Measurements from ENCODE around the gene MGME1. TPM values are rescaled to one million over a fixed set of nuclear protein-coding genes. Genes with fewer than 3 reads are reported as not detected.

MGME1 gene
- total and polyA plus RNA-seq, 2 of the 13 experiments (the other 11 are each of a cell fraction or from before 2014, with no cell fraction given), result 36.7 to 66.6 TPM

DNA sequence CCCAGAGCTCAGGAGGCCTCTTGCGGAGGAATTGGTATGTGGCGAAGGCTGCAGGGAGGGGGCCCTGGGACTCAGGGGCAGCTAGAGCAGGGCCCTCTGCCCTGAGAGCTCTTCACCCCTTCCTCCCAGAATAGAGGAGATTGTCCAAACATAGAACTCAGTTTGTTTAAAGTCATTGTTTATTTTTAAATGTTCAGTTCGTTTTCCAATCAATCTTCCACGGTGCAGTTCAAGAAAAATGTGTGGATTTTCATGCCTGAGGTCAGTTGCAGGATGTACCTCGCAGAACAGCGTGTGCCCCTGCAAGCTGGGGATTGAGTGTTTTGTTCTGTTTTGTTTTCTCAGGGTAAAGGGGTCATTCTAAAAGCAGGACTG, 37.2 kb downstream of the MGME1 start (continued):
- no peak for TF ChIP-seq SKIL (CRISPR knock-in tag; IDR thresholded peaks at IDR 0.05; ENCODE audit: borderline replicate concordance)
- TF ChIP-seq U2AF2 (IDR thresholded peaks at IDR 0.05; ENCODE audit: low read depth, low read length), result no peak
- no peak for TF ChIP-seq ZNF354B (CRISPR knock-in tag; IDR thresholded peaks at IDR 0.05)
- TF ChIP-seq ZNF607 (CRISPR knock-in tag; IDR thresholded peaks at IDR 0.05; ENCODE audit: borderline replicate concordance), result no peak
- TF ChIP-seq, protein P1, sequence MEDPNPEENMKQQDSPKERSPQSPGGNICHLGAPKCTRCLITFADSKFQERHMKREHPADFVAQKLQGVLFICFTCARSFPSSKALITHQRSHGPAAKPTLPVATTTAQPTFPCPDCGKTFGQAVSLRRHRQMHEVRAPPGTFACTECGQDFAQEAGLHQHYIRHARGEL (CRISPR knock-in tag; IDR thresholded peaks at IDR 0.05), result no peak
- TF ChIP-seq, protein P2, sequence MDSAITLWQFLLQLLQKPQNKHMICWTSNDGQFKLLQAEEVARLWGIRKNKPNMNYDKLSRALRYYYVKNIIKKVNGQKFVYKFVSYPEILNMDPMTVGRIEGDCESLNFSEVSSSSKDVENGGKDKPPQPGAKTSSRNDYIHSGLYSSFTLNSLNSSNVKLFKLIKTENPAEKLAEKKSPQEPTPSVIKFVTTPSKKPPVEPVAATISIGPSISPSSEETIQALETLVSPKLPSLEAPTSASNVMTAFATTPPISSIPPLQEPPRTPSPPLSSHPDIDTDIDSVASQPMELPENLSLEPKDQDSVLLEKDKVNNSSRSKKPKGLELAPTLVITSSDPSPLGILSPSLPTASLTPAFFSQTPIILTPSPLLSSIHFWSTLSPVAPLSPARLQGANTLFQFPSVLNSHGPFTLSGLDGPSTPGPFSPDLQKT (CRISPR knock-in tag; IDR thresholded peaks at IDR 0.05; ENCODE audit: borderline replicate concordance), result no peak
- no peak for TF ChIP-seq ZNF230 (CRISPR knock-in tag; IDR thresholded peaks at IDR 0.05)
- TF ChIP-seq HDAC1 (CRISPR knock-in tag; IDR thresholded peaks at IDR 0.05), result peak; percentile 42; the same call in 1 of the 2 replicates

- Histone ChIP-seq H3K36me3 (replicated peaks in 1 of 2; ENCODE audit: control insufficient read depth in 1 of 2, insufficient read depth in 2 of 2, low read length in 2 of 2) (no peaks in the 10 kb centered on the region), H3K27me3 (ENCODE audit: control insufficient read depth in 1 of 2, insufficient read depth in 2 of 2, low read length in 2 of 2) (peaks cover 7 to 38% of the 10 kb centered on the region in 2 experiments; a peak in 4 of 5 replicates), H3K79me2 (ENCODE audit: insufficient read depth, low read length) (no peaks in the 10 kb centered on the region), H3K4me3 (replicated peaks in 1 of 3; ENCODE audit: insufficient read depth in 1 of 3, low read depth in 2 of 3, low read length in 3 of 3) (no peak overlapping the region), H3K4me1 (ENCODE audit: insufficient read depth, low read length) (peaks cover 70% of the 10 kb centered on the region), H3K27ac (ENCODE audit: extremely low read length, insufficient read depth, low read length) (no peak overlapping the region), H3K4me2 (ENCODE audit: low read depth, low read length) (peak overlapping the region; percentile 62; the same call in 1 of the 2 replicates), H2AFZ (ENCODE audit: low read length) (no peak overlapping the region), H3K9ac (ENCODE audit: insufficient read depth, low read depth, low read length) (no peak overlapping the region), H3K9me3 (ENCODE audit: low read length) (no peaks in the 10 kb centered on the region), H4K20me1 (ENCODE audit: insufficient read depth, low read length) (no peaks in the 10 kb centered on the region)
- ATAC-seq (no peak), FAIRE-seq (no peak), DNase-seq (ENCODE audit: low spot score) (no peak)
- ChIA-PET CTCF (ENCODE audit: low intra/inter-chr PET ratio, low total read pairs) (no interaction called here), POLR2A (no interaction called here)
- no TSS peak for BruUV-seq (replicated peaks)
- intact Hi-C loops (cut with micrococcal nuclease; ENCODE audit: unreplicated experiment), result loop anchor here (5.0 to 10.0 kb wide), 2 partner anchors 128 to 271 kb away; partner anchors contain the start of genes KAT14 and PET117
- in situ Hi-C loops (cut with HindIII; ENCODE audit: extremely low pct_ligation_motif_present, low pct_unique_long_range_greater_than_20kb), result no loop called here
- TF ChIP-seq SP5 (CRISPR knock-in tag; IDR thresholded peaks at IDR 0.05; ENCODE audit: borderline replicate concordance, low read depth), result 0 out of 2 replicates have a peak, but pooled peaks have one; percentile 31
- 0 out of 2 replicates have a peak, but pooled peaks have one; percentile 8 for TF ChIP-seq ZNF614 (CRISPR knock-in tag; IDR thresholded peaks at IDR 0.05; ENCODE audit: borderline replicate concordance)
- TF ChIP-seq MYPOP (CRISPR knock-in tag; IDR thresholded peaks at IDR 0.05), result no peak
- no peak for TF ChIP-seq IRF2 (CRISPR knock-in tag; IDR thresholded peaks at IDR 0.05)
- TF ChIP-seq NCOA2 (CRISPR knock-in tag; IDR thresholded peaks at IDR 0.05), result 0 out of 2 replicates have a peak, but pooled peaks have one; percentile 11
- WGBS (ENCODE audit: low lambda C conversion rate), result 24% methylated on average over 7 of the region's 7 CpGs
Observed at GRCh38 chr20:18006684-18007083, 37.9 kb downstream of the MGME1 start.

All from HepG2 (cell line).